Right lobe of liver (tissue), 6 donors: ENCODE measurements around the gene ALDH18A1. TPM values are rescaled to one million over a fixed set of nuclear protein-coding genes. Genes with fewer than 3 reads are reported as not detected.
"Not testable (repeated sequence)": the region's sequence is repeated elsewhere in the genome, so short reads cannot be mapped to it uniquely, and the experiment has no call there.

Source experiments
- ATAC-seq, 4 donors: fragments of 200-7000 bp; cut with Tn5 transposase; one replicate each; pipeline ENCODE4 v1.9.1; 2020; ENCODE audit warnings: mild to moderate bottlenecking in 4 of 4, moderate library complexity in 4 of 4
- DNase-seq, 3 donors: peaks; one replicate each; pipeline ENCODE4 v3.0.0-alpha.2; 2020
- H3K27ac ChIP-seq, 3 donors: fragments of 200-600 bp; one replicate each; pipeline ENCODE4 v1.8.0; 2022
- H3K27me3 ChIP-seq, 2 donors: fragments of 200-600 bp; one replicate each; pipeline ENCODE4 v1.8.0; 2022
- H3K36me3 ChIP-seq, 4 donors: fragments of 200-600 bp; sonication (generic) in 1 of 4; one replicate each; pipeline versions ENCODE4 v1.5.1 to v1.8.0; 2017 to 2022; ENCODE audit warnings: control low read depth in 1 of 4
- H3K4me1 ChIP-seq, 4 donors: fragments of 200-600 bp; sonication (generic) in 1 of 4; one replicate each; pipeline versions ENCODE4 v1.5.1 to v1.8.0; 2017 to 2022; ENCODE audit warnings: control low read depth in 1 of 4
- H3K4me3 ChIP-seq, 3 donors: fragments of 200-600 bp; one replicate each; pipeline ENCODE4 v1.8.0; 2022
- H3K9me3 ChIP-seq, 4 donors: fragments of 200-600 bp; sonication (generic) in 1 of 4; one replicate each; pipeline versions ENCODE4 v1.5.1 to v1.8.0; 2017 to 2022; ENCODE audit warnings: control low read depth in 1 of 4
- POLR2A ChIP-seq: fragments of 450-650 bp; IDR thresholded peaks from one replicate; pipeline ENCODE4 v1.6.1; 2017; ENCODE audit warnings: antibody characterized with exemption, mild to moderate bottlenecking
- WGBS: methylation state at CpG from one replicate; pipeline ENCODE4 v1.1.6; 2018; ENCODE audit warnings: low coverage, low lambda C conversion rate; ENCODE audit not compliant: insufficient coverage; ENCODE audit errors: missing lambda C conversion rate; 5-methylcytosine and 5-hydroxymethylcytosine counted together
- intact Hi-C, 2 donors: fragments of 100-400 bp; cut with DNase I; formaldehyde crosslinking; loops; one replicate each; pipeline versions ENCODE4 v1.11.2 to v1.14.1; 2022
- total RNA-seq, 6 experiments: library from RNA; depleted of rRNA in 2 of 6; stranded (reverse); fragments of >200 nt in 2 of 6; fragmentation: NEBNext Ultra II Directional in 3 of 6; extraction: Animal tissue kit (Norgen Biotek cat#: 25700) in 3 of 6; gene quantifications; one replicate each; pipeline versions ENCODE4 v1.1.0 to v1.2.4, GENCODE V29; 2016 to 2023
- TF ChIP-seq, protein P1 (sequence below), 4 donors: fragments of 200-600 bp in 3 of 4; fragments of 450-650 bp in 1 of 4; IDR thresholded peaks; one replicate each; pipeline versions ENCODE4 v1.5.1 to v1.8.0; 2016 to 2022; ENCODE audit warnings: antibody characterized with exemption in 4 of 4, mild to moderate bottlenecking in 2 of 4
- donor health status: DM: no; HTN: yes; CAD: no.
- donor health status: DM: no; HTN: no; CAD: no.
- donor health status: DM: no; HTN: no; CAD: no.
- donor health status: DM: no; HTN: yes; CAD: no.
- donor health status: DM: no; HTN: yes; CAD: no.

The ALDH18A1 gene
- total RNA-seq, 6 experiments from 2014 or later = 28.4 to 41.2 (median 34.4) TPM

DNA sequence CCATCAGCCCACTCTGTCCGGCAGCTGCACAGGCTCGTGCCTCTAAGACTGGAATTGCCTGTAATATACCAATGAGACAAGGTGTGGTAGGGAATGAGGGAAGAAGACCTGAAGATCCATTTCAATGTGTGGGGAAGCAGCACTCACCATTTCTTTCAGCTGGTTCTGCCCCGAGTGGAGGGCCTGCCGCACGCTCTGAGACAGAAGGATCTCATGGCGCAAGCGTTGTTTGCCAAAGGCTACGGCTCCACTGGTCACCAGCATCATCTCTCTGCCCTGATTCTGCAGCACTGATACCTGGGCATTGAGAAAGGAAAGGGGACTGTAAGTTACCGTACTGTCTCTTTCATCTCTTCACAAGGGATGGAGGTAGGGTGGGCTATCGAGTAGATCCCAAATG lies 19.4 kb downstream of the ALDH18A1 start:
- H3K36me3 ChIP-seq = peaks cover 0 to 37% (median 13%) of the 10 kb centered on the region in 4 donors
- peaks cover 0 to 8% (median 0%) of the 10 kb centered on the region in 4 donors for H3K4me1 ChIP-seq
- ATAC-seq = no peak
- no peak overlapping the region for H3K27ac ChIP-seq
- 89% methylated on average over 3 of the region's 10 CpGs for WGBS
- H3K9me3 ChIP-seq = no peaks in the 10 kb centered on the region
- DNase-seq = no peak
- intact Hi-C loops = no loop called here
- H3K4me3 ChIP-seq = no peak overlapping the region
- TF ChIP-seq, protein P1, sequence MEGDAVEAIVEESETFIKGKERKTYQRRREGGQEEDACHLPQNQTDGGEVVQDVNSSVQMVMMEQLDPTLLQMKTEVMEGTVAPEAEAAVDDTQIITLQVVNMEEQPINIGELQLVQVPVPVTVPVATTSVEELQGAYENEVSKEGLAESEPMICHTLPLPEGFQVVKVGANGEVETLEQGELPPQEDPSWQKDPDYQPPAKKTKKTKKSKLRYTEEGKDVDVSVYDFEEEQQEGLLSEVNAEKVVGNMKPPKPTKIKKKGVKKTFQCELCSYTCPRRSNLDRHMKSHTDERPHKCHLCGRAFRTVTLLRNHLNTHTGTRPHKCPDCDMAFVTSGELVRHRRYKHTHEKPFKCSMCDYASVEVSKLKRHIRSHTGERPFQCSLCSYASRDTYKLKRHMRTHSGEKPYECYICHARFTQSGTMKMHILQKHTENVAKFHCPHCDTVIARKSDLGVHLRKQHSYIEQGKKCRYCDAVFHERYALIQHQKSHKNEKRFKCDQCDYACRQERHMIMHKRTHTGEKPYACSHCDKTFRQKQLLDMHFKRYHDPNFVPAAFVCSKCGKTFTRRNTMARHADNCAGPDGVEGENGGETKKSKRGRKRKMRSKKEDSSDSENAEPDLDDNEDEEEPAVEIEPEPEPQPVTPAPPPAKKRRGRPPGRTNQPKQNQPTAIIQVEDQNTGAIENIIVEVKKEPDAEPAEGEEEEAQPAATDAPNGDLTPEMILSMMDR (IDR thresholded peaks at IDR 0.05) = no peak
- no peak for TF ChIP-seq POLR2A
- no peaks in the 10 kb centered on the region for H3K27me3 ChIP-seq

GRCh38 chr10:95635319-95635733 lies 21.2 kb downstream of the ALDH18A1 start:
- DNase-seq = no peak
- no peak overlapping the region for H3K4me3 ChIP-seq
- intact Hi-C loops = no loop called here
- H3K4me1 ChIP-seq = no peaks in the 10 kb centered on the region
- WGBS = 79% methylated on average over 2 of the region's 2 CpGs
- no peaks in the 10 kb centered on the region for H3K27me3 ChIP-seq
- H3K9me3 ChIP-seq = no peaks in the 10 kb centered on the region
- H3K36me3 ChIP-seq = peaks cover 0 to 29% (median 13%) of the 10 kb centered on the region in 4 donors
- TF ChIP-seq, protein P1 (IDR thresholded peaks at IDR 0.05) = no peak
- TF ChIP-seq POLR2A = no peak
- no peak for ATAC-seq
- no peak overlapping the region for H3K27ac ChIP-seq

- intact Hi-C loops = no loop called here
- no peaks in the 10 kb centered on the region for H3K27me3 ChIP-seq
- WGBS = 64% methylated on average over 1 of the region's 1 CpG
- H3K4me1 ChIP-seq = no peaks in the 10 kb centered on the region
- ATAC-seq (peak in 1 of 4 donors; percentile 79), DNase-seq (no peak)
- H3K4me3 ChIP-seq = no peak overlapping the region
- H3K27ac ChIP-seq = no peak overlapping the region
- H3K9me3 ChIP-seq = no peaks in the 10 kb centered on the region
- TF ChIP-seq, protein P1 (IDR thresholded peaks at IDR 0.05) = no peak
- TF ChIP-seq POLR2A = no peak
- peaks cover 0 to 54% (median 18%) of the 10 kb centered on the region in 4 donors for H3K36me3 ChIP-seq
Observed at GRCh38 chr10:95628786-95629185, 27.7 kb downstream of the ALDH18A1 start.

- 100% methylated on average over 2 of the region's 4 CpGs for WGBS
- Histone ChIP-seq H3K36me3 (peaks cover 0 to 45% (median 17%) of the 10 kb centered on the region in 4 donors), H3K4me3 (no peak overlapping the region), H3K27ac (no peak overlapping the region), H3K27me3 (no peaks in the 10 kb centered on the region), H3K9me3 (no peaks in the 10 kb centered on the region), H3K4me1 (no peaks in the 10 kb centered on the region)
- intact Hi-C loops = no loop called here
- ATAC-seq = no peak
- DNase-seq = no peak
- TF ChIP-seq, protein P1 (IDR thresholded peaks at IDR 0.05) = no peak
- no peak for TF ChIP-seq POLR2A
Observed at GRCh38 chr10:95626500-95626899, 30.0 kb downstream of the ALDH18A1 start.

DNA sequence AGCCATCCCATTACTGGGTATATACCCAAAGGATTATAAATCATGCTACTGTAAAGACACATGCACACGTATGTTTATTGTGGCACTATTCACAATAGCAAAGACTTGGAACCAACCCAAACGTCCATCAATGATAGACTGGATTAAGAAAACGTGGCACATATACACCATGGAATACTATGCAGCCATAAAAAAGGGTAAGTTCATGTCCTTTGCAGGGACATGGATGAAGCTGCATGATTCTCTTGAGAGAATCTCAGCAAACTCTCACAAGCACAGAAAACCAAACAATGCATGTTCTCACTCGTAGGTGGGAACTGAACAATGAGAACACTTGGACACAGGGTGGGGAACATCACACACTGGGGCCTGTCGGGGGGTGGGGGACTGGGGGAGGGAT lies 36.1 kb downstream of the ALDH18A1 start:
- H3K4me3 ChIP-seq, H3K4me1 ChIP-seq, H3K27me3 ChIP-seq, H3K27ac ChIP-seq, intact Hi-C loops, ATAC-seq, DNase-seq, H3K9me3 ChIP-seq: not testable (repeated sequence)
- WGBS = 90% methylated on average over 4 of the region's 5 CpGs
- H3K36me3 ChIP-seq = peaks cover 0 to 33% (median 13%) of the 10 kb centered on the region in 4 donors
